ENCODE results near the gene CXCR4. TPM values are rescaled to one million over a fixed set of nuclear protein-coding genes. Genes with fewer than 3 reads are reported as not detected.

CXCR4 gene
- total and polyA plus RNA-seq, 9 of the 15 experiments (the other 6 are each of a cell fraction or from before 2014, with no cell fraction given): 0.07 to 0.45 (median 0.17) TPM; not detected in 3

DNA sequence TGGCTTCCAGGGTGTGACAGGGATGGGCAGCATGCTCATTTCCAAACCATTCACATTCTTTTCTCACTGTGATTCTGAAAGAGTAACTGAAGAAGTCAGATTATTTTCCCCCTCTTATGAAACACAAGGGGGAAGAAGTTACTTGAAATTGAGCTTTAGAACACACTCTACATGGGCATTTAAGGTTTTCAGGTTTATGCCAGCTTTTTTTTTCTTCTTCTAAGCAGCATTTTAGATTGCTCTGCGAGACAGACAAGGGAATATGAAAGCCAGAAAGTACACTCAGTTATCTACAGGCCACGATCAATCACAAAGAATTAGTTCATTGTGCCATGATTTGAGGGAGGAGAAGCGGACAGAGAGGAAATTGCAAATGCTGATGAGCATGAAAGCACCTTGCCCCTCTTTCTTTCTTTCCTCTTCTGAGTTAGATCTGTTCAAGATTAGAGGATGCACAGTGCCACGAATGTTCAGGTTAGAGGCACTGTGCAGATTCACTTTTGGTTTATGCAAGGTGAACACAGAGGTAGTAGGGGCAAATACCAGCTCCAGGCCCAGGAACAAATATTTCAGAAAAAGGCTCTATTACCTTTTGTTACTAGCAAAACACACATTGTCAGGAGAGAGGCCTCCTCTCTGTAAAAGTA lies 49.2 kb downstream of the CXCR4 start (continued):
- TF ChIP-seq, protein P1, sequence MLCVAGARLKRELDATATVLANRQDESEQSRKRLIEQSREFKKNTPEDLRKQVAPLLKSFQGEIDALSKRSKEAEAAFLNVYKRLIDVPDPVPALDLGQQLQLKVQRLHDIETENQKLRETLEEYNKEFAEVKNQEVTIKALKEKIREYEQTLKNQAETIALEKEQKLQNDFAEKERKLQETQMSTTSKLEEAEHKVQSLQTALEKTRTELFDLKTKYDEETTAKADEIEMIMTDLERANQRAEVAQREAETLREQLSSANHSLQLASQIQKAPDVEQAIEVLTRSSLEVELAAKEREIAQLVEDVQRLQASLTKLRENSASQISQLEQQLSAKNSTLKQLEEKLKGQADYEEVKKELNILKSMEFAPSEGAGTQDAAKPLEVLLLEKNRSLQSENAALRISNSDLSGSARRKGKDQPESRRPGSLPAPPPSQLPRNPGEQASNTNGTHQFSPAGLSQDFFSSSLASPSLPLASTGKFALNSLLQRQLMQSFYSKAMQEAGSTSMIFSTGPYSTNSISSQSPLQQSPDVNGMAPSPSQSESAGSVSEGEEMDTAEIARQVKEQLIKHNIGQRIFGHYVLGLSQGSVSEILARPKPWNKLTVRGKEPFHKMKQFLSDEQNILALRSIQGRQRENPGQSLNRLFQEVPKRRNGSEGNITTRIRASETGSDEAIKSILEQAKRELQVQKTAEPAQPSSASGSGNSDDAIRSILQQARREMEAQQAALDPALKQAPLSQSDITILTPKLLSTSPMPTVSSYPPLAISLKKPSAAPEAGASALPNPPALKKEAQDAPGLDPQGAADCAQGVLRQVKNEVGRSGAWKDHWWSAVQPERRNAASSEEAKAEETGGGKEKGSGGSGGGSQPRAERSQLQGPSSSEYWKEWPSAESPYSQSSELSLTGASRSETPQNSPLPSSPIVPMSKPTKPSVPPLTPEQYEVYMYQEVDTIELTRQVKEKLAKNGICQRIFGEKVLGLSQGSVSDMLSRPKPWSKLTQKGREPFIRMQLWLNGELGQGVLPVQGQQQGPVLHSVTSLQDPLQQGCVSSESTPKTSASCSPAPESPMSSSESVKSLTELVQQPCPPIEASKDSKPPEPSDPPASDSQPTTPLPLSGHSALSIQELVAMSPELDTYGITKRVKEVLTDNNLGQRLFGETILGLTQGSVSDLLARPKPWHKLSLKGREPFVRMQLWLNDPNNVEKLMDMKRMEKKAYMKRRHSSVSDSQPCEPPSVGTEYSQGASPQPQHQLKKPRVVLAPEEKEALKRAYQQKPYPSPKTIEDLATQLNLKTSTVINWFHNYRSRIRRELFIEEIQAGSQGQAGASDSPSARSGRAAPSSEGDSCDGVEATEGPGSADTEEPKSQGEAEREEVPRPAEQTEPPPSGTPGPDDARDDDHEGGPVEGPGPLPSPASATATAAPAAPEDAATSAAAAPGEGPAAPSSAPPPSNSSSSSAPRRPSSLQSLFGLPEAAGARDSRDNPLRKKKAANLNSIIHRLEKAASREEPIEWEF (CRISPR knock-in tag; IDR thresholded peaks at IDR 0.05): no peak
- no peak for TF ChIP-seq EP300 (IDR thresholded peaks at IDR 0.05; ENCODE audit: low read length)
- TF ChIP-seq ZNF239 (CRISPR knock-in tag; IDR thresholded peaks at IDR 0.05): no peak
- no peak for TF ChIP-seq ZC3H8 (IDR thresholded peaks at IDR 0.05)
- TF ChIP-seq ZKSCAN3 (CRISPR knock-in tag; IDR thresholded peaks at IDR 0.05): no peak
- no peak for TF ChIP-seq ZNF830 (CRISPR knock-in tag; IDR thresholded peaks at IDR 0.05)
- no peak for TF ChIP-seq ZNF586 (CRISPR knock-in tag; conservative IDR thresholded peaks at IDR 0.05)

Data from K562 (cell line).